Measurements from ENCODE around the gene CST9L. TPM values are rescaled to one million over a fixed set of nuclear protein-coding genes. Genes with fewer than 3 reads are reported as not detected.

The CST9L gene
- total RNA-seq, 1 experiment from 2014 or later = not detected

GRCh38 chr20:23614163-23614562, 45.9 kb upstream of the CST9L start (continued):
- TF ChIP-seq ATF3 (IDR thresholded peaks at IDR 0.05) (no peak), EGR1 (IDR thresholded peaks at IDR 0.05; ENCODE audit: low read depth) (no peak), POLR2AphosphoS5 (IDR thresholded peaks at IDR 0.05; ENCODE audit: low read depth, low read length) (no peak), SP1 (IDR thresholded peaks at IDR 0.05; ENCODE audit: low read depth) (no peak), ELF1 (IDR thresholded peaks at IDR 0.05; ENCODE audit: borderline replicate concordance, low read depth) (no peak)

- ATAC-seq = no peak
- intact Hi-C loops (cut with micrococcal nuclease) = no loop called here
- Histone ChIP-seq H3K9me2 (ENCODE audit: insufficient read depth) (no peaks in the 10 kb centered on the region), H3K4me1 (ENCODE audit: control insufficient read depth in 1 of 2, insufficient read depth in 2 of 2, low read length in 2 of 2) (no peaks in the 10 kb centered on the region), H4K20me1 (ENCODE audit: insufficient read depth) (no peaks in the 10 kb centered on the region), H3K9ac (ENCODE audit: low read length) (no peak overlapping the region), H2AFZ (ENCODE audit: low read depth, low read length, poor library complexity, severe bottlenecking) (no peak overlapping the region), H3K4me2 (ENCODE audit: low read length) (no peak overlapping the region), H3K79me2 (ENCODE audit: insufficient read depth, low read length) (no peaks in the 10 kb centered on the region), H3K4me3 (replicated peaks in 1 of 2; ENCODE audit: low read depth in 1 of 2, low read length in 2 of 2) (no peak overlapping the region), H3K9me3 (ENCODE audit: control insufficient read depth in 1 of 2, insufficient read depth in 1 of 2, low read depth in 1 of 2, low read length in 2 of 2) (no peaks in the 10 kb centered on the region), H3K27me3 (ENCODE audit: insufficient read depth, low read length) (no peaks in the 10 kb centered on the region), H3K27ac (ENCODE audit: low read depth, low read length) (no peak overlapping the region), H3K36me3 (ENCODE audit: control insufficient read depth in 1 of 2, insufficient read depth in 2 of 2, low read length in 2 of 2) (no peaks in the 10 kb centered on the region)
- BruUV-seq (replicated peaks) = no TSS peak
- POLR2A ChIA-PET = no interaction called here
- DNase-seq (ENCODE audit: low read depth, low spot score) = no peak
- TF ChIP-seq TCF7L2 (IDR thresholded peaks at IDR 0.05; ENCODE audit: borderline replicate concordance, extremely low read depth, insufficient read depth, insufficient read length) = no peak
- TF ChIP-seq ATF3 (IDR thresholded peaks at IDR 0.05) = no peak
- TF ChIP-seq CEBPB (IDR thresholded peaks at IDR 0.05; ENCODE audit: low read depth) = no peak
- no peak for TF ChIP-seq SRF (IDR thresholded peaks at IDR 0.05; ENCODE audit: low read depth)
- no peak for TF ChIP-seq RAD21 (IDR thresholded peaks at IDR 0.05; ENCODE audit: low read depth)
- TF ChIP-seq JUND (IDR thresholded peaks at IDR 0.05) = no peak
- TF ChIP-seq FOSL1 (IDR thresholded peaks at IDR 0.05; ENCODE audit: low read depth) = no peak
- no peak for TF ChIP-seq EZH2 (IDR thresholded peaks at IDR 0.05)
- TF ChIP-seq ZBTB33 (IDR thresholded peaks at IDR 0.05; ENCODE audit: extremely low read depth, insufficient replicate concordance, low read length) = no peak
- TF ChIP-seq SIN3A (IDR thresholded peaks at IDR 0.05; ENCODE audit: low read depth) = no peak
- no peak for TF ChIP-seq ZFX (IDR thresholded peaks at IDR 0.05)
- TF ChIP-seq REST (IDR thresholded peaks at IDR 0.05; ENCODE audit: low read depth) = no peak
- no peak for TF ChIP-seq EGR1 (IDR thresholded peaks at IDR 0.05; ENCODE audit: low read depth)
- TF ChIP-seq POLR2AphosphoS5 (IDR thresholded peaks at IDR 0.05; ENCODE audit: low read depth, low read length) = no peak
- no peak for TF ChIP-seq MAX (IDR thresholded peaks at IDR 0.05)
- TF ChIP-seq SP1 (IDR thresholded peaks at IDR 0.05; ENCODE audit: low read depth) = no peak
- CTCF ChIA-PET = no interaction called here
- RAD21 ChIA-PET (ENCODE audit: low non-redundant PET in 1 of 2, low total read pairs in 2 of 2, uncharacterized antibody in 2 of 2, unreplicated experiment in 2 of 2) = no interaction called here
Measured at GRCh38 chr20:23613676-23614075, 45.4 kb upstream of the CST9L start.
